Measurements from ENCODE around the gene NTN4.

- TF ChIP-seq POLR2AphosphoS5 (IDR thresholded peaks at IDR 0.05; ENCODE audit: low read depth, low read length) (no peak), POLR2A (IDR thresholded peaks at IDR 0.05; ENCODE audit: low read depth, low read length) (no peak)
These were observed 85.4 kb downstream of the NTN4 start for GRCh38 chr12:95705143-95705542.

All from GM12892 (cell line).